IgD-negative memory B cell (primary cell): ENCODE results near the gene NOXA1. TPM values are rescaled to one million over a fixed set of nuclear protein-coding genes. Genes with fewer than 3 reads are reported as not detected.
"Not testable (repeated sequence)": the region's sequence is repeated elsewhere in the genome, so short reads cannot be mapped to it uniquely, and the experiment has no call there.

Experiments used
- H3K27ac Mint-ChIP-seq, 3 donors: one replicate each; pipeline ENCODE4 v1.8.0; 2020 to 2022; ENCODE audit warnings: mild to moderate bottlenecking in 3 of 3, mixed read lengths in 3 of 3, moderate library complexity in 1 of 3
- H3K27me3 Mint-ChIP-seq: one replicate; pipeline ENCODE4 v1.8.0; 2021; ENCODE audit warnings: mixed read lengths
- H3K36me3 Mint-ChIP-seq: one replicate; pipeline ENCODE4 v1.8.0; 2020; ENCODE audit warnings: mild to moderate bottlenecking, mixed read lengths
- H3K4me1 Mint-ChIP-seq, 3 donors: one replicate each; pipeline ENCODE4 v1.8.0; 2020 to 2022; ENCODE audit warnings: mixed read lengths in 3 of 3, mild to moderate bottlenecking in 1 of 3
- H3K4me3 Mint-ChIP-seq, 4 donors: one replicate each; pipeline ENCODE4 v1.8.0; 2020 to 2022; ENCODE audit warnings: mild to moderate bottlenecking in 4 of 4, mixed read lengths in 4 of 4, moderate library complexity in 3 of 4
- H3K9me3 Mint-ChIP-seq, 3 donors: one replicate each; pipeline ENCODE4 v1.8.0; 2020 to 2021; ENCODE audit warnings: mixed read lengths in 3 of 3, mild to moderate bottlenecking in 1 of 3
- polyA plus RNA-seq: library from polyadenylated mRNA; unstranded; fragments of 300-500 nt; fragmentation: Illumina TruSeq; gene quantifications from one replicate; pipeline ENCODE4 v1.2.3, GENCODE V29; 2021

NOXA1 gene
- 1.4 TPM for polyA plus RNA-seq

GRCh38 chr9:137422604-137423513 is at the start of gene NOXA1, which contains the start of gene EXD3:
TSS of gene NOXA1 (plus strand) at chr9:137423393. CDS start at chr9:137423530, 137 bp downstream.
TSS of gene EXD3 (minus strand) at chr9:137423162. CDS start at chr9:137395357, 27,805 bp downstream.
- Mint-ChIP-seq H3K9me3 (no peaks in the 10 kb centered on the region), H3K4me3 (peak within 1 kb of the TSS; percentile 80 to 90 (median 85)), H3K4me1 (peaks cover 5 to 15% (median 12%) of the 10 kb centered on the region in 3 donors), H3K36me3 (no peaks in the 10 kb centered on the region), H3K27me3 (no peaks in the 10 kb centered on the region), H3K27ac (peak within 1 kb of the TSS; percentile 19 to 89 (median 83))

GRCh38 chr9:137373611-137373980 is 49.6 kb upstream of the NOXA1 start:
- Mint-ChIP-seq H3K36me3 (no peaks in the 10 kb centered on the region), H3K4me1 (peaks cover 0 to 3% (median 0%) of the 10 kb centered on the region in 3 donors), H3K27ac (no peak overlapping the region), H3K4me3 (no peak overlapping the region), H3K9me3 (no peaks in the 10 kb centered on the region), H3K27me3 (no peaks in the 10 kb centered on the region)

GRCh38 chr9:137374131-137374845 is 48.9 kb upstream of the NOXA1 start:
- Mint-ChIP-seq H3K4me1 (peaks cover 0 to 3% (median 0%) of the 10 kb centered on the region in 3 donors), H3K4me3 (no peak overlapping the region), H3K9me3 (no peaks in the 10 kb centered on the region), H3K27me3 (no peaks in the 10 kb centered on the region), H3K27ac (no peak overlapping the region), H3K36me3 (no peaks in the 10 kb centered on the region)

- Mint-ChIP-seq H3K4me3 (no peak overlapping the region), H3K36me3 (no peaks in the 10 kb centered on the region), H3K27ac (no peak overlapping the region), H3K9me3 (no peaks in the 10 kb centered on the region), H3K4me1 (peaks cover 0 to 3% (median 0%) of the 10 kb centered on the region in 3 donors), H3K27me3 (no peaks in the 10 kb centered on the region)
Measured at GRCh38 chr9:137375321-137376058, 47.7 kb upstream of the NOXA1 start.

- Mint-ChIP-seq H3K36me3 (no peaks in the 10 kb centered on the region), H3K27ac (no peak overlapping the region), H3K4me1 (peaks cover 0 to 3% (median 0%) of the 10 kb centered on the region in 3 donors), H3K27me3 (no peaks in the 10 kb centered on the region), H3K4me3 (no peak overlapping the region), H3K9me3 (no peaks in the 10 kb centered on the region)
Measured at GRCh38 chr9:137376386-137376785, 46.8 kb upstream of the NOXA1 start.

- H3K36me3 Mint-ChIP-seq, H3K9me3 Mint-ChIP-seq, H3K4me1 Mint-ChIP-seq, H3K27me3 Mint-ChIP-seq: not testable (repeated sequence)
- Mint-ChIP-seq H3K27ac (peak overlapping the region in 1 of 3 donors; percentile 31), H3K4me3 (peak overlapping the region in 1 of 4 donors; percentile 83)
Measured at GRCh38 chr9:137378688-137379410, 44.3 kb upstream of the NOXA1 start.

- Mint-ChIP-seq H3K27me3 (no peaks in the 10 kb centered on the region), H3K36me3 (no peaks in the 10 kb centered on the region), H3K4me1 (peaks cover 0 to 4% (median 0%) of the 10 kb centered on the region in 3 donors), H3K27ac (no peak overlapping the region), H3K4me3 (no peak overlapping the region), H3K9me3 (no peaks in the 10 kb centered on the region)
Measured at GRCh38 chr9:137379761-137380161, 43.4 kb upstream of the NOXA1 start.

GRCh38 chr9:137380171-137380570 is 43.0 kb upstream of the NOXA1 start:
- H3K27me3 Mint-ChIP-seq = no peaks in the 10 kb centered on the region
- no peaks in the 10 kb centered on the region for H3K9me3 Mint-ChIP-seq
- no peak overlapping the region for H3K27ac Mint-ChIP-seq
- peaks cover 0 to 4% (median 0%) of the 10 kb centered on the region in 3 donors for H3K4me1 Mint-ChIP-seq
- no peaks in the 10 kb centered on the region for H3K36me3 Mint-ChIP-seq
- H3K4me3 Mint-ChIP-seq = no peak overlapping the region

- no peaks in the 10 kb centered on the region for H3K36me3 Mint-ChIP-seq
- H3K9me3 Mint-ChIP-seq = no peaks in the 10 kb centered on the region
- H3K4me3 Mint-ChIP-seq = no peak overlapping the region
- H3K27me3 Mint-ChIP-seq = no peaks in the 10 kb centered on the region
- peaks cover 0 to 4% (median 0%) of the 10 kb centered on the region in 3 donors for H3K4me1 Mint-ChIP-seq
- H3K27ac Mint-ChIP-seq = no peak overlapping the region
Measured at GRCh38 chr9:137380606-137381005, 42.6 kb upstream of the NOXA1 start.

- Mint-ChIP-seq H3K27me3 (no peaks in the 10 kb centered on the region), H3K4me3 (no peak overlapping the region), H3K9me3 (no peaks in the 10 kb centered on the region), H3K27ac (no peak overlapping the region), H3K36me3 (no peaks in the 10 kb centered on the region), H3K4me1 (peaks cover 0 to 4% (median 0%) of the 10 kb centered on the region in 3 donors)
Measured at GRCh38 chr9:137381501-137382443, 41.4 kb upstream of the NOXA1 start.

- Mint-ChIP-seq H3K27me3 (no peaks in the 10 kb centered on the region), H3K36me3 (no peaks in the 10 kb centered on the region), H3K4me1 (peaks cover 0 to 1% (median 0%) of the 10 kb centered on the region in 3 donors), H3K27ac (no peak overlapping the region), H3K9me3 (no peaks in the 10 kb centered on the region), H3K4me3 (no peak overlapping the region)
Measured at GRCh38 chr9:137382444-137383080, 40.6 kb upstream of the NOXA1 start.

GRCh38 chr9:137383081-137383783 is 40.0 kb upstream of the NOXA1 start:
- no peaks in the 10 kb centered on the region for H3K27me3 Mint-ChIP-seq
- H3K36me3 Mint-ChIP-seq = no peaks in the 10 kb centered on the region
- H3K4me1 Mint-ChIP-seq = peaks cover 0 to 1% (median 0%) of the 10 kb centered on the region in 3 donors
- H3K27ac Mint-ChIP-seq = no peak overlapping the region
- H3K4me3 Mint-ChIP-seq = no peak overlapping the region
- H3K9me3 Mint-ChIP-seq = no peaks in the 10 kb centered on the region
